Aorta (tissue), 5 donors: ENCODE data around the gene NTSR1. TPM values are rescaled to one million over a fixed set of nuclear protein-coding genes. Genes with fewer than 3 reads are reported as not detected.

Experiments used
- ATAC-seq: fragments of 200-7000 bp; cut with Tn5 transposase; one replicate; pipeline ENCODE4 v1.9.1; 2022; ENCODE audit warnings: moderate library complexity; ENCODE audit not compliant: low FRiP score
- DNase-seq, 2 donors: peaks; one replicate each; pipeline ENCODE4 v3.0.0-alpha.2; 2020
- H3K27ac ChIP-seq, 2 donors: one replicate each; pipeline ENCODE4 v1.5.1; 2013; ENCODE audit warnings: low read length in 2 of 2, mild to moderate bottlenecking in 2 of 2, moderate library complexity in 2 of 2, control low read depth in 1 of 2, inconsistent platforms in 1 of 2, low read depth in 1 of 2
- H3K27me3 ChIP-seq, 2 donors: one replicate each; pipeline ENCODE4 v1.6.1; 2013; ENCODE audit warnings: control low read depth in 1 of 2, low read length in 1 of 2, mild to moderate bottlenecking in 1 of 2, moderate library complexity in 1 of 2; ENCODE audit not compliant: insufficient read depth in 2 of 2, control insufficient read depth in 1 of 2
- H3K36me3 ChIP-seq, 2 donors: one replicate each; pipeline ENCODE4 v1.6.1; 2013; ENCODE audit warnings: control low read depth in 1 of 2, low read length in 1 of 2, mild to moderate bottlenecking in 1 of 2; ENCODE audit not compliant: insufficient read depth in 2 of 2, control insufficient read depth in 1 of 2
- H3K4me1 ChIP-seq, 2 donors: one replicate each; pipeline ENCODE4 v1.6.1; 2013; ENCODE audit warnings: low read length in 2 of 2, control low read depth in 1 of 2, mild to moderate bottlenecking in 1 of 2, moderate library complexity in 1 of 2; ENCODE audit not compliant: insufficient read depth in 2 of 2, control insufficient read depth in 1 of 2
- H3K4me3 ChIP-seq, 2 donors: one replicate each; pipeline ENCODE4 v1.5.1; 2013; ENCODE audit warnings: low read length in 2 of 2, control low read depth in 1 of 2, mild to moderate bottlenecking in 1 of 2
- H3K9me3 ChIP-seq: one replicate; pipeline ENCODE4 v1.6.1; 2013; ENCODE audit warnings: mild to moderate bottlenecking, low read length; ENCODE audit not compliant: control insufficient read depth
- WGBS, 2 donors: extraction: QIAGEN DNeasy Blood & Tissue Kit; methylation state at CpG; one replicate each; pipeline ENCODE4 v1.1.7; 2013; 5-methylcytosine and 5-hydroxymethylcytosine counted together
- intact Hi-C, 2 donors: fragments of 100-400 bp; cut with DNase I; formaldehyde crosslinking; loops; one replicate each; pipeline versions ENCODE4 v1.14.2 to v1.15.0; 2022
- polyA plus RNA-seq, 2 donors: library from polyadenylated mRNA; stranded (reverse); fragments of 200-250 nt; gene quantifications; one replicate each; pipeline ENCODE4 v1.2.3, GENCODE V29; 2013
- total RNA-seq, 2 donors: library from RNA; stranded (reverse); fragmentation: NEBNext Ultra II Directional; extraction: Animal tissue kit (Norgen Biotek cat#: 25700); gene quantifications; one replicate each; pipeline ENCODE4 v1.2.1, GENCODE V29; 2021
- donor health status: healthy with polysubstance abuse.
- donor health status: Bipolar disorder and iron deficiency.
- donor health status: DM: no; HTN: no; CAD: no.
- donor health status: DM: no; HTN: no; CAD: no.
- donor health status: DM: yes; HTN: yes; CAD: no.

Gene NTSR1
- total and polyA plus RNA-seq, 4 donors: not detected

DNA sequence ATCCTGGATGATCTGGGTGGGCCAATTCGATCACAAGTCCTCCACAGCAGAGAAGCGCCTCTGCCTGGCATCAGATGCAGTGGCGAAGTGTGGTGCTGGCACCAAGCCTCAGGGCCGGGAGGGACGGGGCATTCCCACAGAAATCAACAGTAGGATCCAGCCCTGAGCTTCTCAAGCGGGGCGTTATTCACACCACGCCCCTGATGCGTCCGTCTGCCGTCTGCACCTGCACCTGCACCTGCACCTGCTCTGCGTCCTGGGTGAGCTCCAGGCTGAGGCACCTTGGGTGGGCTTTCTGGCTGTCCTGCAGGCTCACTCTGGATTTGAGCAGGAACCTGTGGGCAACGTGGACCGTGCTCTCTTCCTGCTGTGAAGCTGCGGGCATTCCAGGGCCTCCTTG is 13.8 kb upstream of the NTSR1 start:
- ATAC-seq (no peak), DNase-seq (no peak)
- Histone ChIP-seq H3K4me1 (no peaks in the 10 kb centered on the region), H3K27ac (no peak overlapping the region), H3K9me3 (no peaks in the 10 kb centered on the region), H3K4me3 (no peak overlapping the region), H3K36me3 (no peaks in the 10 kb centered on the region), H3K27me3 (no peaks in the 10 kb centered on the region)
- intact Hi-C loops: loop anchor here in 1 of 2 donors (5.0 kb wide), 1 partner anchor 52 kb away; no protein-coding TSS in a partner anchor
- WGBS, 2 donors: 78 to 82% methylated on average over 15 of the region's 15 CpGs

DNA sequence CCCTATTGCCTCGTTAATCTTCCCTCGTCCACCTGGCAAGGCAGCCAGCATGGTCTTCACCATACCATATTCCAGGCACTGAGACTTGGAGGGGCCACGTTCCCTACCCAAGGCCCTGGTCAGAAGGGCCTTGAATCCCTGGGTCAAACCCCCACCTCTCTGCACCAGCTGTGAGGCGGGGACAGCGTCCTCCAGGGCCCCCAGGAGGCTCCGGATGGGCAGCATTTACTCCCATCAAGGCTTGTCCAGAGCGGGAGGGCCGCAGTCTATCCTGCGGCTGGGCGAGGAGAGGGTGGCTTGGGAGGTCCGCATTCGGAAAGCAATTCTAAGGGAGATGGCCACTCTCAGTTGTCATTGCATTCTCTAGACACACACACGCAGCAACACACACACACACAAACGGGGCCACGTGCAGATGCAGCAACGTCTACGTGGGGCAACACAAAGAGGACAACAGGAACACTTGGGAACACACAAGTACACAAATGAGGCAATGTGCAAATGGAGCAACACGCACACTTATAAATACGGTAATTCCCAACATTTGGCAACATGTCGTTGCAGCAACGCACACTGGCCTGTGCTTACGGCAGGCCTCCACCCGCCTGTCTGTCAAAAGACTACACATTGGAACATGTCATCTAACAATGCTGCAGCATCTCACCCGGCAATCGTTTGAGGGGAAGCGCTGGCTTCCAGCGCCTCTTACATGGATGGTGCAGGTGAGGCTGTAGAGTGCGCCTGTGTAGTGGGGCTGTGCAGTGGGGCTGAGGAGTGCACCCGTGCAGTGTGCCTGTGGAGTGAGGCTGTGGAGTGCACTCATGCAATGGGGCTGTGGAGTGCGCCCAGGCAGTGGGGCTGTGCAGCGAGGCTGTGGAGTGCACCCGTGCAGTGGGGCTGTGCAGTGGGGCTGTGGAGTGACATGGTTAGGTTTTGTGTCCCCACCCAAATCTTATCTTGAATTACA is 12.9 kb upstream of the NTSR1 start:
- 85 to 89% methylated on average over 32 of the region's 32 CpGs for WGBS, 2 donors
- no peaks in the 10 kb centered on the region for H3K4me1 ChIP-seq
- intact Hi-C loops: no loop called here

DNA sequence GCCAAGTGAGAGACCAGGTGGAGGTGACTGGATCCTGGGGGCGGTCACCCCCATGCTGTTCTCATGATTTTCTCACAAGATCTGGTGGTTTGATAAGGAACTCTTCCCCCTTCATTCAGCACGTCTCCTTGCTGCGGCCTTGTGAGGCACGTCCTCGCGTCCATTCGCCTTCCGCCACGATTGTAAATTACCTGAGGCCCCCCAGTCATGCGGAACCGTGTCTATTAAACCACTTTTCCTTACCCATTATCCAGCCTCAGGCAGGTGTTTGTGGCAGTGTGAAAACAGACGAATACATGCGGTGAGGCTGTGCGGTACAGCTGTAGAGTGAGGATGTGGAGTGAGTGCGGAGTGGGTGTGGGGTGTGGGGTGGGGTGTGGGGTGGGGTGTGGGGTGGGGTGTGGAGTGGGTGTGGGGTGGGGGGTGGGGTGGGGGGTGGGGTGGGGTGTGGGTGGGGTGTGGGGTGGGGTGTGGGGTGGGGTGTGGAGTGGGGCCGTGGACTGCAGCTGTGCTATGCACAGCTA is 12.1 kb upstream of the NTSR1 start:
- intact Hi-C loops: no loop called here
- Histone ChIP-seq H3K9me3 (no peaks in the 10 kb centered on the region), H3K4me1 (no peaks in the 10 kb centered on the region), H3K27ac (no peak overlapping the region), H3K27me3 (no peaks in the 10 kb centered on the region), H3K36me3 (no peaks in the 10 kb centered on the region), H3K4me3 (no peak overlapping the region)
- DNase-seq: no peak
- WGBS, 2 donors: 81 to 84% methylated on average over 16 of the region's 16 CpGs
- no peak for ATAC-seq

More for the DNA sequence above, 12.9 kb upstream of the NTSR1 start:
- no peaks in the 10 kb centered on the region for H3K27me3 ChIP-seq
- H3K27ac ChIP-seq: no peak overlapping the region
- ATAC-seq (no peak), DNase-seq (no peak)
- H3K9me3 ChIP-seq: no peaks in the 10 kb centered on the region
- H3K36me3 ChIP-seq: no peaks in the 10 kb centered on the region
- H3K4me3 ChIP-seq: no peak overlapping the region

DNA sequence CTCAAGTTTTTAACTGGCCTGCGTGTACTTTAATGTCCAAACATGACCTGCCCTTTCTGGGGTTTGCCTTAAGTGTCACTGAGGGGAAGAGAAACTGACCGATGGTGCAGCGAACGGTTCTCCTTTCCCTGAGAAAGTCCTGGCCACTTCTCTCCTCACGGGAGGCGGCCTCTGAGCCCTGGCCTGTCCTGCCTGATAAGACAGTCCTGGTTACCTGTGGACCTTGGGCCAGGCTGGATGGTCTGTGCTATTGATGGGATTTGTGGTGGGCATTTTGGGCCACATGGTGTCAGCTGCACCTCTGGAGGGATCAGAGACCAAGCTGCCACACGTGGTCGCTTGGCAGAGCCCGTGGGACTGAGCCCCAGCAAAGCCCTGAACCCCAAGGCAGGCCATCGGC is 11.6 kb upstream of the NTSR1 start:
- DNase-seq (no peak), ATAC-seq (no peak)
- Histone ChIP-seq H3K4me3 (no peak overlapping the region), H3K27me3 (no peaks in the 10 kb centered on the region), H3K9me3 (no peaks in the 10 kb centered on the region), H3K27ac (no peak overlapping the region), H3K36me3 (no peaks in the 10 kb centered on the region), H3K4me1 (no peaks in the 10 kb centered on the region)
- intact Hi-C loops: no loop called here
- 87 to 92% methylated on average over 10 of the region's 10 CpGs for WGBS, 2 donors

DNA sequence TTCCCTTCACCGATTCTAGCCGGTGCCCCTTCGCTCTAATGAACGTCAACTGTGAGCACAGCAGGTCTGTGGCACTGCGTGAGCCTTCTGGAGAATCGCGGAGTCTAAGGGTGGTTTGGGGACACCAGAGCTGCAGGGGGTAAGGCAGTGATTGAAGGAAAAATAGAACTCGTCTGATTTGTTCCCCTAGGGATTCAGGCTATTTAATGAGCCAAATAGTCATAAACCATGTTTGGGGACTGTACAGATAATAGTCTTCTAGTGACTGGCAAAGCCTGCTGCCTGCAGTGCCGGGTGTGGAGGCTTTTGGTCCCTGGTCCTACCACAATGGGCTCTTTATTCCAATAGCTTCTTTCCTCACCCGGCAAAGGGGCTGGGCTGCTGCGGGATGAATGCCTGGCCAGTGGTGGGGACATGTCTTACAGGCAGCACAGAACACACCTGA is 11.1 kb upstream of the NTSR1 start:
- Histone ChIP-seq H3K9me3 (no peaks in the 10 kb centered on the region), H3K27me3 (no peaks in the 10 kb centered on the region), H3K4me3 (no peak overlapping the region), H3K36me3 (no peaks in the 10 kb centered on the region), H3K27ac (no peak overlapping the region), H3K4me1 (no peaks in the 10 kb centered on the region)
- intact Hi-C loops: no loop called here
- 80 to 83% methylated on average over 11 of the region's 11 CpGs for WGBS, 2 donors
- no peak for DNase-seq
- ATAC-seq: no peak

DNA sequence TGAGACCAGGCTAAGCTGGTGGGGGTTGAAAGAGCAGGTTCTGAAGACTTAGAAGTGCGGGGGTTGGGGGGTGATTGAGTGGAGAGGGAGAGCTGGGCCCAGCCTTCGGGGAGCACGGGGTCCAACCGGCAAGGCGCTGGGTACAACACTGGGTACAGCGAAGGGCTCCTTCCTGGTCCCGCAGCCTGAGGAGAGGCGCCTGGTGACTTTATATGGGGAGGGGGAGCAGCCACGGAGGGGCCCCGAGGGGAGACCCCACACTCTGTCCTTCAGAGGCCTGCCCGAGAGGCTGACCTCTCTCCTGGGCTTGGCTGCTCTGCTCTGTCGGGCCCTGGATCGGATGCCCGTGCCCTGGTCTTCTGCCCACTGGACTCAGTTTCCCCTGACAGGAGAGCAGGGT is 10.4 kb upstream of the NTSR1 start:
- H3K9me3 ChIP-seq: no peaks in the 10 kb centered on the region
- whole genome bisulfite sequencing, 2 donors: 93 to 94% methylated on average over 14 of the region's 14 CpGs
- no peak overlapping the region for H3K27ac ChIP-seq
- intact Hi-C loops: no loop called here
- DNase-seq: peak in 1 of 2 donors; percentile 32
- no peak for ATAC-seq
- no peaks in the 10 kb centered on the region for H3K4me1 ChIP-seq
- H3K36me3 ChIP-seq: no peaks in the 10 kb centered on the region
- H3K4me3 ChIP-seq: no peak overlapping the region
- no peaks in the 10 kb centered on the region for H3K27me3 ChIP-seq

DNA sequence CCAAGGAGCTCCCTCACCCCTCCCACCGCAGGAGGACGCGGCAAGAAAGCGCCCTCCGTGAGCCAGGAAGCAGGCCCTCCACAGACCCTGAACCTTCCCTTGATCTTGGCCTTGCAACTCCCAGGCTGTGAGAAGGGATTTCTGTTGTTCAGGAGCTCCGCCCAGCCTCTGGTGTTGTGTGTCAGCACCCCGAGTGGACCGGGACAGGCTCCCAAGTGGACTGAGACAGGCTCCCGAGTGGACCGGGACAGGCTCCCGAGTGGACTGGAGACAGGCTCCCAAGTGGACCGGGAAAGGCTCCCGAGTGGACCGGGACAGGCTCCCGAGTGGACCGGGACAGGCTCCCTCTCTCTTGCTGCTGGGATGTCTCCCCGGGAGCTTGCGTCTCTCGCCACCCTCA is 9.3 kb upstream of the NTSR1 start:
- no peaks in the 10 kb centered on the region for H3K9me3 ChIP-seq
- H3K36me3 ChIP-seq: no peaks in the 10 kb centered on the region
- DNase-seq (no peak), ATAC-seq (no peak)
- H3K4me1 ChIP-seq: no peaks in the 10 kb centered on the region
- H3K4me3 ChIP-seq: no peak overlapping the region
- WGBS, 2 donors: 93 to 95% methylated on average over 19 of the region's 19 CpGs
- intact Hi-C loops: no loop called here
- no peaks in the 10 kb centered on the region for H3K27me3 ChIP-seq
- no peak overlapping the region for H3K27ac ChIP-seq

DNA sequence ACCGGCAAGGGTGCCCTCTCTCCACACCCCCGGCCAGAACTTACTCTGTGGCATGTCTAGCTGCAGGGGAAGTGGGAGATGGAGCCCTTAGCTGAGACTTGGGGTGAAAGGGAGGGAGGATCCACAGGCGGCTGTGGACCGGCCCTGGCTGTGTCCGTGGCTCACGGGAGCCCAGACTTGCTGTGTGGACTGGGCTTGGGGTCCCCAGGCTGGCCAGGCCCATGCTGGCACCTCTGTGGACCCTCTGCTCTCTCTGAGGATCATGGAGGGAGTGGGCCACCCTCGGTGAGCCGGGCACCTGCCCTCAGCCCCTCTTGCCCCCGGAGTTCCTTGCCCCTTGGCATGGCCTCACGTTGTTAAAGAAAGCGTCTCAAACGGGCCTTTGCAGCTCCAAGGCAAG is 8.9 kb upstream of the NTSR1 start:
- Histone ChIP-seq H3K9me3 (no peaks in the 10 kb centered on the region), H3K4me3 (no peak overlapping the region), H3K27ac (no peak overlapping the region), H3K36me3 (no peaks in the 10 kb centered on the region), H3K27me3 (no peaks in the 10 kb centered on the region), H3K4me1 (no peaks in the 10 kb centered on the region)
- intact Hi-C loops: no loop called here
- DNase-seq: no peak
- WGBS, 2 donors: 88 to 90% methylated on average over 10 to 12 of the region's 12 CpGs
- no peak for ATAC-seq
